Epidermal melanocyte (primary cell): Measurements from ENCODE around the gene PIK3R5.

Source experiments
- DNase-seq: peaks from one replicate; pipeline ENCODE4 v3.0.0; 2011; ENCODE audit warnings: low spot score; ENCODE audit not compliant: insufficient read length

Gene PIK3R5

GRCh38 chr17:8879410-8879809 is 86.1 kb downstream of the PIK3R5 start:
- no peak for DNase-seq

GRCh38 chr17:8877984-8878383 is 87.5 kb downstream of the PIK3R5 start:
- DNase-seq: no peak

GRCh38 chr17:8875957-8876356 is 89.5 kb downstream of the PIK3R5 start:
- DNase-seq: no peak

GRCh38 chr17:8875436-8875835 is 90.1 kb downstream of the PIK3R5 start:
- DNase-seq: no peak

GRCh38 chr17:8873801-8874715 is 91.4 kb downstream of the PIK3R5 start:
- DNase-seq: no peak

GRCh38 chr17:8872705-8873435 is 92.6 kb downstream of the PIK3R5 start:
- no peak for DNase-seq

GRCh38 chr17:8872036-8872704 is 93.3 kb downstream of the PIK3R5 start:
- no peak for DNase-seq

GRCh38 chr17:8871081-8871581 is 94.4 kb downstream of the PIK3R5 start:
- no peak for DNase-seq

- no peak for DNase-seq
These were observed 95.0 kb downstream of the PIK3R5 start for GRCh38 chr17:8870406-8871040.

- DNase-seq: no peak
These were observed 96.2 kb downstream of the PIK3R5 start for GRCh38 chr17:8869114-8869815.

GRCh38 chr17:8868529-8868951 is 97.0 kb downstream of the PIK3R5 start:
- no peak for DNase-seq

GRCh38 chr17:8868092-8868491 is 97.4 kb downstream of the PIK3R5 start:
- no peak for DNase-seq

- no peak for DNase-seq
These were observed 98.0 kb downstream of the PIK3R5 start, which contains the start of gene PIK3R6 for GRCh38 chr17:8867361-8867981. Gene PIK3R6, minus strand, starts transcription at chr17:8867674. Its CDS starts 17,880 bp downstream, at chr17:8849794.

- no peak for DNase-seq
These were observed 99.7 kb downstream of the PIK3R5 start for GRCh38 chr17:8865811-8866210.

GRCh38 chr17:8865385-8865784 is 100.1 kb downstream of the PIK3R5 start:
- DNase-seq: no peak

GRCh38 chr17:8862213-8863056 is 103.1 kb downstream of the PIK3R5 start:
- DNase-seq: no peak

- DNase-seq: no peak
These were observed 103.9 kb downstream of the PIK3R5 start for GRCh38 chr17:8861495-8862181.

GRCh38 chr17:8859804-8860430 is 105.6 kb downstream of the PIK3R5 start:
- DNase-seq: no peak
